Thymus (tissue), 11 donors: ENCODE measurements around the gene NEURL2. TPM values are rescaled to one million over a fixed set of nuclear protein-coding genes. Genes with fewer than 3 reads are reported as not detected.

Source experiments
- DNase-seq, 9 donors: peaks; one replicate each; pipeline ENCODE4 v3.0.0-alpha.2; 2013; ENCODE audit warnings: low spot score in 9 of 9, low read depth in 6 of 9, missing footprints in 1 of 9
- H3K27ac ChIP-seq, 2 donors: one replicate each; pipeline ENCODE4 v1.5.1; 2013; ENCODE audit warnings: control low read depth in 1 of 2, low read depth in 1 of 2, low read length in 1 of 2, mild to moderate bottlenecking in 1 of 2, moderate library complexity in 1 of 2
- H3K27me3 ChIP-seq, 2 donors: one replicate each; pipeline ENCODE4 v1.5.1; 2013; ENCODE audit warnings: low read length in 1 of 2; ENCODE audit not compliant: control insufficient read depth in 2 of 2, insufficient read depth in 1 of 2
- H3K36me3 ChIP-seq, 2 donors: one replicate each; pipeline ENCODE4 v1.5.1; 2013; ENCODE audit warnings: low read length in 1 of 2, mild to moderate bottlenecking in 1 of 2, moderate library complexity in 1 of 2; ENCODE audit not compliant: control insufficient read depth in 2 of 2, insufficient read depth in 2 of 2
- H3K4me1 ChIP-seq, 2 donors: one replicate each; pipeline ENCODE4 v1.5.1; 2013; ENCODE audit warnings: low read length in 2 of 2; ENCODE audit not compliant: control insufficient read depth in 2 of 2, insufficient read depth in 2 of 2
- H3K4me3 ChIP-seq, 2 donors: one replicate each; pipeline ENCODE4 v1.5.1; 2013; ENCODE audit warnings: low read length in 2 of 2, control low read depth in 1 of 2, mild to moderate bottlenecking in 1 of 2
- H3K9me3 ChIP-seq, 2 donors: one replicate each; pipeline ENCODE4 v1.5.1; 2013; ENCODE audit warnings: low read length in 1 of 2, mild to moderate bottlenecking in 1 of 2; ENCODE audit not compliant: control insufficient read depth in 2 of 2, insufficient read depth in 1 of 2
- WGBS: extraction: QIAGEN DNeasy Blood & Tissue Kit; methylation state at CpG from one replicate; pipeline ENCODE4 v1.1.7; 2013; 5-methylcytosine and 5-hydroxymethylcytosine counted together
- polyA plus RNA-seq: library from polyadenylated mRNA; stranded (reverse); fragments of 200-250 nt; gene quantifications from one replicate; pipeline ENCODE4 v1.2.3, GENCODE V29; 2013
- total RNA-seq: library from RNA; stranded (reverse); fragments of 120-200 nt; gene quantifications from one replicate; pipeline ENCODE4 v1.2.4, GENCODE V29; 2013
- donor health status: healthy.

NEURL2 gene
- total and polyA plus RNA-seq, 2 donors: 8.1 to 51.4 TPM

GRCh38 chr20:45896641-45897161, 5.7 kb upstream of the NEURL2 start:
- H3K9me3 ChIP-seq: no peaks in the 10 kb centered on the region
- H3K4me1 ChIP-seq: peaks cover 4 to 7% of the 10 kb centered on the region in 2 donors
- no peaks in the 10 kb centered on the region for H3K27me3 ChIP-seq
- no peak overlapping the region for H3K4me3 ChIP-seq
- DNase-seq: no peak
- 97% methylated on average over 14 of the region's 14 CpGs for WGBS
- peaks cover 40 to 57% of the 10 kb centered on the region in 2 donors for H3K36me3 ChIP-seq
- H3K27ac ChIP-seq: no peak overlapping the region

DNA sequence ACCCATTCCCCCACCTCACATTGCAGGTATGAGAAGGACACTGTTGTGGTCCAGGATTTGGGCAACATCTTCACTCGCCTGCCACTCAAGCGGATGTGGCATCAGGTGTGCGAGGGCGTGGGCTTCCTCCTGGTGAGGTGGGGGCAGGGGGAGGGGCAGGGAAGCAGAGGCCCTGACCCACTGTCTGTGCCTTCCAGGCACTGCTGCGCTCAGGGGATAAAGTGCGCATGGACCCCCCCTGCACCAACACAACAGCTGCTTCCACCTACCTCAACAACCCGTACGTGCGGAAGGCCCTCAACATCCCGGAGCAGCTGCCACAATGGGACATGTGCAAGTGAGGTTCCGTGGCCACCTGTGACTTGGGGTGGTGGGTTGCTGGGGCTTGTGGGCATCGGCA, 3.8 kb upstream of the NEURL2 start:
- no peak overlapping the region for H3K4me3 ChIP-seq
- peaks cover 14 to 20% of the 10 kb centered on the region in 2 donors for H3K4me1 ChIP-seq
- H3K27me3 ChIP-seq: peaks cover 0 to 7% of the 10 kb centered on the region in 2 donors
- DNase-seq: no peak
- H3K36me3 ChIP-seq: peaks cover 40 to 53% of the 10 kb centered on the region in 2 donors
- H3K27ac ChIP-seq: no peak overlapping the region
- WGBS: 80% methylated on average over 12 of the region's 12 CpGs
- H3K9me3 ChIP-seq: no peaks in the 10 kb centered on the region

DNA sequence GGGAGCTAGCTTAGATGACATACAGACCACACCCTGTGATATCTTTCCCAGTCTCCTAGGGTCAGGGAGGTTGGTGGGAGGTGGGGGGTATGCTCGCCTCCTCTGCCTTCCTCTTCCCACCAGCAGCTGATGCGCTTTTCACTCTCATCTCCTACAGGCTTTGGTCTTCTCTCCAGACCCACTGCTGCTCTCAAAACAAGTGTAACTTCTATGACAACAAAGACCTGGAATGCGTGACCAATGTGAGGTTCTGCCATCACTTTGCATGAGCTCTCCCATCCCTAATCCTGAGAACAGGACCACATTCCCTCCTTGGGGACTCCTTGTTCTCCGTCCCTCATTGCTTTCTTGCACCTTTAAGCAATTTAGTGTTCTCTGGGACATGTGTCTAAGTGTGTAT, 2.8 kb upstream of the NEURL2 start:
- no peak overlapping the region for H3K27ac ChIP-seq
- WGBS: 94% methylated on average over 4 of the region's 4 CpGs

DNA sequence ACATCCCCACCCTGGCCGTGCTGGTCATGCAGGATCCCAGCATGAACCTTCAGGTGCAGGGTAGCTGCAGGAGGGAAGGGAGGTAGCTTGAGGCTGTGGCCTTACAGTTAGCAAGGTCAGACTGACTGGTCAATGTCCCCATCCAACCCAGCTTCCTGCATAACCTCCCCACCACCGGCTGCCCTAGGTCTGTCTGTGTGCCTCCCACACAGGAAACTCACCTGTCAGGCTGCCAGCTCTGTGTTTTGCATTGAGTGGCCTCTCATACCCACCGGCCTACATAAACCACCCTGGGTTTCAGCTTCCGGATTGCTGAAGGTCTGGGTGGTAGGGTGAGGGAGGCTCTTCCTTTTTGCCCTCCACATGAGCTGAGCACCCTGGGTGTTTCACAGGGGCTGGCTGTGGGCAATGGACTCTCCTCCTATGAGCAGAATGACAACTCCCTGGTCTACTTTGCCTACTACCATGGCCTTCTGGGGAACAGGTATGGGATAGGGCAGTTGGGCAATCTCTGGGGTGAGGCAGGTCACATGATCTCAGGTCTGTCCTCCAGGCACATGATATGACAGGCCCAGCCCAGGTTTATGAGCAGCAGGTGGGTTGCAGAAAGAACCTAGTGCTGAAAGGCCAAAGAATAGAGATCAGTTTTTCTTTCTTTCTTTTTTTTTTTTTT, 2.0 kb upstream of the NEURL2 start:
- WGBS: 78% methylated on average over 4 of the region's 4 CpGs
- H3K9me3 ChIP-seq: no peaks in the 10 kb centered on the region
- H3K27me3 ChIP-seq: peaks cover 0 to 7% of the 10 kb centered on the region in 2 donors
- peaks cover 14 to 22% of the 10 kb centered on the region in 2 donors for H3K4me1 ChIP-seq
- H3K27ac ChIP-seq: no peak overlapping the region
- DNase-seq: no peak
- H3K36me3 ChIP-seq: peaks cover 33 to 39% of the 10 kb centered on the region in 2 donors
- no peak overlapping the region for H3K4me3 ChIP-seq

More for the DNA sequence above, 2.8 kb upstream of the NEURL2 start:
- H3K27me3 ChIP-seq: peaks cover 0 to 7% of the 10 kb centered on the region in 2 donors
- H3K36me3 ChIP-seq: peaks cover 35 to 47% of the 10 kb centered on the region in 2 donors
- peaks cover 14 to 22% of the 10 kb centered on the region in 2 donors for H3K4me1 ChIP-seq
- H3K4me3 ChIP-seq: no peak overlapping the region
- no peaks in the 10 kb centered on the region for H3K9me3 ChIP-seq
- DNase-seq: no peak

DNA sequence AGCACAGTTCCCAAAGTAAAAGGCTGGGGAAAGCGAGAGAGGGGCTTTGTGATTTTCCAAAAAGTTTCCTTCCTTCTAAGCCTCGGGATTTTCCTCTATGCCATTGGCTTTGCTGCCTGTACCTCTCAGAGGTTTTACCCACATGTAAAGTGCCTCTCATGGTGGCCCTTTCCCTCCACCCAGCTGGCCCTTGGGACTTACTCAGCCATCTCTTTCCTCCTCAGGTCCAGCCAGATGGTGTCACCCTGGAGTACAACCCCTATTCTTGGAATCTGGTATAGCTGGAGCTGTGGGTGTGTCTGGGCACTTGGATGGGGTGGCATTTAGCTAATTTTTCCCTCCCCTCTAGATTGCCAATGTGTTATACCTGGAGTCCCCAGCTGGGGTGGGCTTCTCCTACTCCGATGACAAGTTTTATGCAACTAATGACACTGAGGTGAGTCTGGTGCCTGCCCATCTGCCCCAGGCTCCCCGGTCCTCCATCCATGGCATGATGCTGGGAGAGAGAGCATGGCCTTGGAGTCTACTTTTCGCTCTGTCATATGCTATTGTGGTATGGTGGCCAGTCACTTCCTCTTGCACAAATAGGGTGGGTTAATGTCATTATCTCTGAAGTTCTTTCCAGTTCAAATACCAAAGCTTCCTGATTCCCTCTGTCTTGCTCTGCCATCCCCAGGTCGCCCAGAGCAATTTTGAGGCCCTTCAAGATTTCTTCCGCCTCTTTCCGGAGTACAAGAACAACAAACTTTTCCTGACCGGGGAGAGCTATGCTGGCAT, 1.2 kb upstream of the NEURL2 start:
- Histone ChIP-seq H3K36me3 (peaks cover 26 to 34% of the 10 kb centered on the region in 2 donors), H3K4me1 (peaks cover 14 to 22% of the 10 kb centered on the region in 2 donors), H3K27me3 (peaks cover 0 to 7% of the 10 kb centered on the region in 2 donors), H3K9me3 (no peaks in the 10 kb centered on the region), H3K4me3 (peak overlapping the region; percentile 69 to 94), H3K27ac (peak overlapping the region in 1 of 2 donors; percentile 5)
- no peak for DNase-seq
- WGBS: 91% methylated on average over 9 of the region's 9 CpGs

DNA sequence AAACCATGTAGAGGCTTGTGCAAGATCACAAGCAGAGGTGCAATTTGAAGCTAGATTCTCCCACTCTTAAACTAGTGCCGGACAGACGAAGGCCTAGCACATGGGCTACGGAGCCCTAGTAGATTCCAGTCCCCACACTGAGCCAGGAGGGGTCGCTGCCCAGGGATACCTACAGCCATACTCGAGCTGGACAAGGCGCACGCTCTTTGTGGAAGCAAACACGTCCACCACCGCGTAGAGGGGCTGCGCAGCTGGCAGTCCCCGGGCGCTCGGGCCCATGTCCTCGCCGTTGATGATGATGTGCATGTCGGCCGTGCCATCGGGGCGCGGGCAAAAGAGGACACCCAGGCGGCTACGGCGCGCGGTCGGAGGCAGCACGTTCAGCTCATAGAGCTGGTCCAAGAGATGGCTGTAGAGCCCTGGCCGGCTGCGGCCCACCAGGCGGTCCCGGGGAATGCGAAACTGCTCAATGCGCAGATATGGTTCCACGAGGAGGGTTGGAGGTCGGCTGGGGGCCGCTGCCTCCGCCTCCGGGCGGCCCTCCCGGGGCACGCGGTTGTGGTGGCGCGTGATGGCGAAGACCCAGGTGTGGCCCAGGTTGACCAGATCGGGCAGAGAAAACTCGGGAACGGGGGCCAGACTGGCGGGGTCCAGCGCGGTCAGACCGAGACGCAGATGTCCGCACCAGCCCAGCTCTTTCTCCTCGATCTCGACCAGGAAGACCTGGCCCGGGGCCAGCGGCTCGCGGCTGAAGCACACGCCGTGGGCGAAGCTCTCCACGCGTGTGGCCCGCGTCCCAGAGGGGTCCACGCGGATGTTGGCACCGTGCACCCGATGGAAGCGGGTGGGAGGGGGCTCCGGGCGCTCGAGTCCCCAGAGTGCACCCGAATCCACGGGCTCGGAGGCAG, 677 bp downstream of the NEURL2 start:
- H3K27ac ChIP-seq: peak overlapping the region; percentile 30 to 40
- 3% methylated on average over 79 of the region's 79 CpGs for WGBS
- H3K4me1 ChIP-seq: peaks cover 14 to 22% of the 10 kb centered on the region in 2 donors
- no peaks in the 10 kb centered on the region for H3K9me3 ChIP-seq
- DNase-seq: peak in 2 of 9 donors; percentile 44 to 61
- peak overlapping the region; percentile 69 to 94 for H3K4me3 ChIP-seq
- H3K27me3 ChIP-seq: peaks cover 0 to 7% of the 10 kb centered on the region in 2 donors
- peaks cover 25 to 29% of the 10 kb centered on the region in 2 donors for H3K36me3 ChIP-seq

GRCh38 chr20:45888681-45889080, 2.3 kb downstream of the NEURL2 start:
- Histone ChIP-seq H3K27me3 (peaks cover 0 to 7% of the 10 kb centered on the region in 2 donors), H3K27ac (no peak overlapping the region), H3K4me1 (peaks cover 14 to 29% of the 10 kb centered on the region in 2 donors), H3K4me3 (no peak overlapping the region), H3K36me3 (peaks cover 19 to 20% of the 10 kb centered on the region in 2 donors), H3K9me3 (no peaks in the 10 kb centered on the region)
- WGBS: 94% methylated on average over 3 of the region's 3 CpGs
- no peak for DNase-seq

DNA sequence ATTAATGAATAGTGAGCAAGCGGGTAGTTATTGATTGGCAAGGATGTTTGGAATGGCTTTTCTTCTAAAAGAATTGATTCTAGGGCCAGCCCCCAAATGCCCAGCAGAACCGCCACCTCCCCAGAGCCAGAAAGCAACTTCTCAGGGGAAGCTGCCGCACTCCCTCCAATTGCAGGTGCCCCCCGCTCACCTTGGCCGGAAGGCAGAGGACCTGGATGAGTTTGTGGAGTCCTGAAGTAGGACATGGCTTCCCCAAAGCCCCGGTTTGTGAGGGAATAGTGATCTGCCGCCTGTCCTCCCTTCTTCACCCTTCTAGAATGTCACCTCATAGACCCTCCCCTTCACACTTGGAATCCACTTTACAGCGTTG, 3.7 kb downstream of the NEURL2 start, which contains the start of gene SPATA25:
SPATA25 (minus strand) TSS at position 277 of the 370 bp plus-strand sequence; CDS start at position 245, 32 bp downstream.
- peaks cover 24 to 33% of the 10 kb centered on the region in 2 donors for H3K36me3 ChIP-seq
- no peak within 1 kb of the TSS for H3K27ac ChIP-seq
- H3K9me3 ChIP-seq: no peaks in the 10 kb centered on the region
- no peak for DNase-seq
- no peak within 1 kb of the TSS for H3K4me3 ChIP-seq
- WGBS: 96% methylated on average over 8 of the region's 8 CpGs
- peaks cover 0 to 7% of the 10 kb centered on the region in 2 donors for H3K27me3 ChIP-seq
- peaks cover 14 to 29% of the 10 kb centered on the region in 2 donors for H3K4me1 ChIP-seq
